Activated CD8-positive, alpha-beta memory T cell treated with anti-CD3 and anti-CD28 coated beads, Interleukin-2, amount 50 U/mL, for 4 hours (primary cell): ENCODE results near the gene GLIPR1.
"Not testable (repeated sequence)": the region's sequence is repeated elsewhere in the genome, so short reads cannot be mapped to it uniquely, and the experiment has no call there.

Experiments
- DNase-seq: peaks from one replicate; pipeline ENCODE4 v3.0.0-alpha.2; 2020

Gene GLIPR1

DNA sequence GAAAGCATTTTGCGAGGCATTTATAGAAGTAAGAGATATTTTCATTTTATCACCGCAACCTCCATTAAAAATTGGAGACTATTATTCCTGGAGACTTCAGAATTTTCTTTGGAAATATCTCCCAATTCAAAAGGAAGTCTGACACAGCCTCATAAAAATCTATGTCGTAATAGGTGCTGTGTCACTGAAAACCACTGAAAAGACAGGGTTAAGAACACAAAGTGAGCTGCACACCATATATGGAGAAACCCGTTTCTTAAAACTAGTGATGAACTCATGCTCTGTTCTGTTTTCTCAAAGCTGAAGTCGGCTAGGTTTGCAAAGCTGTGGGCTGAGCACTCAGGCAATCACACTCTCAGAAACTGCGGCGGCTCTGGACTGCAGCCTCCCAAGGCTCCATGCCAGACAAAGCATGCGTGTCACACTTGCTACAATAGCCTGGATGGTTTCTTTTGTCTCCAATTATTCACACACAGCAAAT lies at the start of gene GLIPR1:
GLIPR1 (plus strand) TSS at position 287 of the 481 bp plus-strand sequence; CDS start at position 413, 126 bp downstream.
- peak; percentile 69 for DNase-seq

DNA sequence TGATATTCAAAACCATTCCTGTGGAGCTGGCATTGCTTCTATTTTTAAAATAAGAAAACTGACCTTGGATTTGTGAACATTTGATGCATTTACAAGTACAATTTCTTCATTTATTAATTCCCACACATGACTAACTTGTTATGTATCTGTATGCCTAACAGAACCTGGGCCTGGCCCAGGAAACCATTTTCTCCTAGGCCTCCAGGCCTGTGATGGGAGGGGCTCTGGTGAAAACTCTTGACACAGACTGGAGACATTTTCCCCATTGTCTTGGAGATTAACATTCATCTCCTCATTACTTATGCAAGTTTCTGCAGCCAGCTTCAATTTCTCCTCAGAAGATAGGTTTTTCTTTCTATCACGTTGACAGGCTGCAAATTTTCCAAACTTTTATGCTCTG lies 47.6 kb upstream of the GLIPR1 start:
- no peak for DNase-seq

GRCh38 chr12:75437564-75437963 lies 43.0 kb upstream of the GLIPR1 start:
- no peak for DNase-seq

GRCh38 chr12:75438059-75438754 lies 42.3 kb upstream of the GLIPR1 start:
- no peak for DNase-seq

DNA sequence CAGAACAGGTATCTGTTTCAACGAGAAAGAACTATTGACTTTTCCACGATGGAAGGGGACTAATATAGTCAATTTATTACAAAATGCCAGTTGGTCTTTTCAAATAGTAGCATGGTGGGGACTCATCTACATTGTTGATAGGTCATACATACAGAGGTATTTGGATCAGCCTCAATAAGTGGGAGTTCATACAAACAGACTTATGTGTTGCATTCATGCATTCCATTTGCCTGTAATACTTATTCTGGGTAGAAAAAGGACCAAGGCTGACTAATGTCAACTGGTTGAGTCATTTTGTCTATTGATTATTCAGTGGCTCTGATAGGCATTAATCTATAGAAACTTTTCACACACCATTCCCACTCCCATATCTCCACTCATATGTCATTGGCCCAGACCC lies 41.5 kb upstream of the GLIPR1 start:
- no peak for DNase-seq

DNA sequence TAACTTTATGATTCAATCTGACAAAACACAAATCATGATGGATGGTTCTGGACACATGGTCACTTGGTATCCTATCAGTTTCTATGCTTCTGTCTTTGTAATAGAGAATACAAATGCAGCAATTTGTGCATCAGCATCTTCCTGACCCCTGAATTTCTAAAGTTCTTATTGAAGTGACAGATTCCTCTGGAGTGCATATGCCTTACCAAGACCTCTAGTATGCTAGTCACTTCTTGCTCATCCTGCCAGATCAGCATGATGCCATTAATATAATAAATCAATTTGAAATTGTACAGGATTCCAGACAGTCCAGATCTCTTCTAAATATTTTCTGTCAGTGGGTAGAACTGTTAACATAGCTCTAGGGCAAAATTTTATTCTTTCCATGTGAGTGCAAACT lies 40.6 kb upstream of the GLIPR1 start:
- DNase-seq: no peak

GRCh38 chr12:75441687-75442449 lies 38.7 kb upstream of the GLIPR1 start:
- not testable (repeated sequence) for DNase-seq

DNA sequence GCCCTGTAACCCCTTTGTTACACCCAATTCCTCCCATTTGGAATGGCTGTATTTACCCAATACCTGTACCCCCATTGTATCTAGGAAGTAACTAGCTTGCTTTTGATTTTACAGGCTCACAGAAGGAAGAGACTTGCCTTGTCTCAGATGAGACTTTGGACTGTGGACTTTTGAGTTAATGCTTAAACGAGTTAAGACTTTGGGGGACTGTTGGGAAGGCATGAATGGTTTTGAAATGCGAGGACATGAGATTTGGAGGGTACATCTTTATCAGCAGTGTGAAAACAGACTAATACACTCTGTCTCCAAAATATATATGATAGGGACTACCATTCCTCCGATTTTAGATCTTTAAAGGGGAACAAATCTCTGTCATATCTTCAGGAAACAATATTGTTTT lies 38.1 kb upstream of the GLIPR1 start:
- not testable (repeated sequence) for DNase-seq

- no peak for DNase-seq
Observed at GRCh38 chr12:75443709-75444108, 36.8 kb upstream of the GLIPR1 start.

DNA sequence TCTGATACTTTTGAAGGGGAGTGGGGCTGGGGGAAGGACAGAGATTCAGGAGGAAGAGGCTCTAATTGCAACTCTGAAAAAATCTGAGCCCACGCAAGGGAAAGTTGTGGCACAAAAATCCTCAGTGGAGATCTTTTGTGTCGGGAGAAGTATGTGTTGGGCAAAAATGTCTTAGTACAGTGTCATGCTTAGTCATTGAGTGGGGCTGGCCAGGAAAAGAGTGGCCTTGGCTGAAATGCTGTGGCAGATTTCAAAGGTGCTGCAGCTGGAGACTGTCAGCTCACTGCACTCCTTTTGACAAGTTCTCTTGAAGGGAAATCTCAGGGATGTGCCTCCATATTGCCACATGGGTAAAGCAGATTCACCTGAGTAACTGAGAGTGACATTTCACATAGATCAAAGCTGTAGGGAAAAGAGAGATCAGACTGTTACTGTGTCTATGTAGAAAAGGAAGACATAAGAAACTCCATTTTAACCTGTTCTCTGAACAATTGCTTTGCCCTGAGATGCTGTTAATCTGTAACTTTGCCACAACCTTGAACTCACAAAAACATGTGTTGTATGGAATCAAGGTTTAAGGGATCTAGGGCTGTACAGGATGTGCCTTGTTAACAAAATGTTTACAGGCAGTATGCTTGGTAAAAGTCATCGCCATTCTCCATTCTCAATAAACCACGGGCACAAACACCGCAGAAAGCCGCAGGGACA lies 36.0 kb upstream of the GLIPR1 start:
- DNase-seq: no peak

GRCh38 chr12:75445137-75445507 lies 35.4 kb upstream of the GLIPR1 start:
- not testable (repeated sequence) for DNase-seq

DNA sequence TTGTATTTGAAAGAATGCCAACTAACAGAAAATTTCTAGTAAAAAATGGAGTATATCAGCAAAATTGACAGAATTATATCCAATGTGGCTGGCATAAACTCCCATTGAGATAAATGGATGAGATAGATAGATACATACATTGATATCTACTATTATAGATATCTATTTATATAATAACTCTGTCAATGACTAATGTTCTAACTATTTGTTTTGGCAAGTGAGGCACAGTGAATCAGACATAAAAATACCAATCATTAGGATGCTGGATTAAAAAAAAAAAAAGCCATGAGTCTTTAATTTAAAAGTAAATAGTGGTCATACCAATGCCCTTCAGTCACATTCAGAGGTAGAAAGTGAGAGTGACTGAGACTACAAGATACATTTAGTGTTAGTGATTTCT lies 33.7 kb upstream of the GLIPR1 start:
- no peak for DNase-seq

- no peak for DNase-seq
Observed at GRCh38 chr12:75447691-75448393, 32.7 kb upstream of the GLIPR1 start.

- no peak for DNase-seq
Observed at GRCh38 chr12:75452675-75453330, 27.8 kb upstream of the GLIPR1 start.

DNA sequence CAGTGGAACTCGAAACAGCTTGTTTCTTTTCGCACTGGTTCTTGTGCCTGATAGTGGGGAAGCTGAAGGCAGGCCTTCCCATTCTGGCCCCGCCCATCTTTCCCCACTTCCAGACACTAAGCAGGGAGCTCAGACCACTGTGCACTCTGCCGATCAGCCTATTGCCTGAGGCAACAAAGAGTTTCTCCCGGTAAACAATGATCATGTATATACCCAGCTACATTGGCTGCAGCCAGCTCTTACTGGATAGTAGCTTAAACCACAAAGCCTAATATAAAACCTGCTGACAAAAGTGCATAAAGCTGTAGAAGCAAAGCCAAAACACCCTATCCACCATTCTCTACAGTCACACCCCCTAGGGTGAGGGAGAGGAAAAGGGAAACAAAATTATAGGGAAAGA lies 24.7 kb upstream of the GLIPR1 start:
- no peak for DNase-seq

GRCh38 chr12:75457191-75457590 lies 23.4 kb upstream of the GLIPR1 start:
- no peak for DNase-seq

DNA sequence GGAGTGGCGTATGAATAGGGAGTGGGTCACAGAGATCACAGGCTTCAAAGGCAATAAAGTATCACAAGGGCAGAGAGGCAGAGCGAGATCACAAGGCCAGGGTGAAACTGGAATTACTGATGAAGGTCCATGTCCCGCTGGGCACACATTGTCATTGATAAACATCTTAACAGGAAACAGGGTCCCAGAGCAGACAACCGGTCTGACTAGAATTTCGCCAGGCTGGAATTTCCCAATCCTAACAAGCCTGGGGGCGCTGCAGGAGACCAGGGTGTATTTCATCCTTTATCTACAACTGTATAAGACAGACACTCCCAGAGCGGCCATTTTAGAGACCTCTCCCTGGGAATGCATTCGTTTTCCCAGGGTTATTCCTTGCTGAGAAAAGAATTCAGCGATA lies 22.7 kb upstream of the GLIPR1 start:
- not testable (repeated sequence) for DNase-seq

DNA sequence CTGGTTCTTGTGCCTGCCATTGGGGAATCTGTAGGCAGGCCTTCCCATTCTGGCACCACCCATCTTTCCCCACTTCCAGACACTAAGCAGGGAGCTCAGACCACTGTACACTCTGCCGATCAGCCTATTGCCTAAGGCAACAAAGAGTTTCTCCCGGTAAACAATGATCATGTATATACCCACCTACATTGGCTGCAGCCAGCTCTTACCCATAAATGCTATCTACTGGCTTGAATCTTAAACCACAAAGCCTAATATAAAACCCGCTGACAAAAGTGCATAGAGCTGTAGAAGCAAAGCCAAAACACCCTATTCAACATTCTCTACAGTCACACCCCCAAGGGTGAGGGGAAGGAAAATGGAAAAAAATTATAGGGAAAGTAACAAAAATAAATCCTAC lies 20.8 kb upstream of the GLIPR1 start:
- DNase-seq: no peak

DNA sequence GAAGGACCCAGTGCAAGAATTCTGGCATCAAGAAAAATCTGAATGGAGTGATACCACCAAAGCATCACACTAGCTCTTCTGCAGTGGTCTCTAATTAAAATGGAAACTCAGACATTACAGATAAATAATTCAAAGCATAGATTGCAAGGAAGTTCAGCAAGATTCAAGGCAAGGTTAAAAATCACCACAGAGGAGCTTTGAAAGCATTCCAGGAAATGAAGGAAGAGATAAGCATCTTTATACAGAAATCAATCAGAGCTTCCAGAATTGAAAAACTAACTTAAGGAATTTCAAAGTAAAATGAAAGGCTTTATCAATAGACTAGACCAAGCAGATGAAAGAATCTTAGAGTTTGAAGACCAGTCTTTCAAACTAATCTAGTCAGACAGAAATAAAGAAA lies 20.4 kb upstream of the GLIPR1 start:
- DNase-seq: no peak

DNA sequence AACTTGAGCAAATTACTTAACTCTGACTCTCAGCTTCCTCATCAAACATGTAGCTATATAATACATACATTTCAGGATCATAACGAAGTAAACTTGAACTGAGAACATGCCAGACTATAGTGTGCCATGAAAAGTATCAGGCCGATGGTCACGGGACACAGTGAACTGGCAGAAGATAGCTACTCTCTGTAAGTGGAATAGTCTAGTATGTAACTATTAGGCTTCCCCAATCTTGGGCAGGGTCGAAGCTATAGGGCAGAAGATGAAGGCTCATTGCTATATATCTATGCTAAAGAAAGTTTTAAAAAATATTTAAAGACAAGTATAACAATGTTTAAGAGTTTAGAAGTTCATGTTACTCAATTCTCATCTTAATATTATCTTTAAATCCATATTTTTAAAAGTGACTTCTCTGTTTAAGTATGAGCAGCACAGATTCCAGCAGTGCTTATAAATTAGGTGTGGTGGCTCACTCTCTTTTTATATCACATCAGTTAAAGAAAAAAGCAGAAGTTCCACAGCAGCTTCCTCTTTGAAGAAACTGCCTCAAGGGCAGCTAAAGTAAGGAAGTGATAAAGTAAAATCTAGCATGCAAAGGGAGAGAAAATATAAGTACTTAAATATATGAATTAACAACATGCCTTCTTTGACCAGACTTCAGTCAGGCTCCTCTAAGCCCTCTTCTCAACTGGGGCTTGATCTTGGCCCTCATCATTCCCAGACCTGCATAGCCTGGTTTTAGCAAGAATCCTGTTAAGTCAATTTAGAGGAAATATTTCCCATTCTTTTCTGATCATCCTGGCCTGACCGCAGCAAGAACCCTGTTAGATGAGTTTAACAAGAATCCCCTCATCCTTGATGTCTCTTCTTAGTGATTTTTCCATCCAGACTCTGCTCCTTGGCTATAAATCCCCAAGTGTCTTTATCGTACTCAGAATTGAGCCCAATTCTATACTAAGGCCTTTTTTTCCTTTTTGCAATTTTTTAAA lies 8.4 kb upstream of the GLIPR1 start:
- DNase-seq: no peak

DNA sequence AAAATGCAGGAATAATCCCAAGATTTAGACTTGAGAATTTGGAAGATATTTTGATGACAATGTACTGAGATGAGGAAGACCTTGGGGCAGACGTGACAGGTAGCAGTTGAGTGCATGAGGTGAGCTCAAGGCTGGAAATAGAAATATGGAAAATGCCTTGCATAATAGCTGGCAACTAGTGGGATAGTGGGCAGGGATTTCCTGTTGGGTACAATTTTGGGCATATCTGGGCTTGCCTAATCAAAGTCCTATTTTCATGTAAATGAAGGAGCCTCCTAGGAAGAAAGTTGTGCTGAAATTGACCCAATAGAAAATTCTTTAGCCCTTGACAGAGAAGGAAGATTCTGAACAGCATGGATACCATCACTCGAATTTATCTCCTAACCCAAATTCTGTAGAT lies 6.4 kb upstream of the GLIPR1 start:
- DNase-seq: no peak
